GM12878 (cell line): ENCODE data around the gene ZNF83. TPM values are rescaled to one million over a fixed set of nuclear protein-coding genes. Genes with fewer than 3 reads are reported as not detected.

ENCODE experiments used
- ATAC-seq: fragments of 200-7000 bp; cut with Tn5 transposase; 3 replicates; pipeline ENCODE4 v1.9.1; 2020; ENCODE audit warnings: mild to moderate bottlenecking, moderate library complexity
- BruUV-seq: library from RNA; stranded (reverse); fragments of 400-500 nt; replicated peaks from 2 replicates; lab custom pipeline; 2021; lab: Mats Ljungman, UMichigan
- CTCF ChIA-PET: fragments of 300-600 bp; sonication (Branson Sonifier 250); formaldehyde crosslinking; extraction: SDS; loops from one replicate; lab custom pipeline; 2021; ENCODE audit warnings: inconsistent platforms; lab: Yijun Ruan, JAX
- POLR2A ChIA-PET: fragments of 350-600 bp; formaldehyde crosslinking; extraction: SDS; loops from one replicate; lab custom pipeline; 2021; ENCODE audit warnings: inconsistent platforms; lab: Charles Lee
- RAD21 ChIA-PET: fragments of 300-600 bp; sonication (Branson Sonifier 250); formaldehyde crosslinking; loops from one replicate; lab custom pipeline; 2023; ENCODE audit warnings: antibody characterized with exemption; ENCODE audit not compliant: unreplicated experiment; lab: Charles Lee
- SMC1A ChIA-PET: fragments of 300-600 bp; sonication (Branson Sonifier 250); formaldehyde crosslinking; loops from one replicate; lab custom pipeline; 2023; ENCODE audit not compliant: unreplicated experiment, uncharacterized antibody; lab: Charles Lee
- DNase-seq: peaks from one replicate; pipeline ENCODE4 v3.0.0-alpha.2; 2011; ENCODE audit warnings: low read depth, low spot score
- FAIRE-seq: peaks from 3 replicates; lab custom pipeline; 2011; peaks lifted over from hg19 to GRCh38; lab: Jason Lieb, UNC
- H2AFZ ChIP-seq: 2 replicates; pipeline ENCODE4 v1.6.0; 2011; ENCODE audit warnings: low read depth, low read length, control low read depth; ENCODE audit not compliant: control insufficient read depth
- H3K27ac ChIP-seq: 2 replicates; pipeline ENCODE4 v1.5.1; 2011; ENCODE audit warnings: control low read depth; ENCODE audit not compliant: control insufficient read depth, insufficient read depth
- H3K27me3 ChIP-seq, 2 experiments: replicated peaks in 1 of 2; 2 replicates each; pipeline versions ENCODE4 v1.6.0 to v1.6.1; 2011; ENCODE audit warnings: low read length in 1 of 2; ENCODE audit not compliant: control insufficient read depth in 2 of 2, insufficient read depth in 2 of 2
- H3K36me3 ChIP-seq, 2 experiments: 2 replicates each; pipeline ENCODE4 v1.5.1; 2011; ENCODE audit warnings: low read length in 1 of 2; ENCODE audit not compliant: control insufficient read depth in 2 of 2, insufficient read depth in 2 of 2
- H3K4me1 ChIP-seq: 2 replicates; pipeline ENCODE4 v1.6.1; 2011; ENCODE audit warnings: mild to moderate bottlenecking, low read length, moderate library complexity, mixed read lengths; ENCODE audit not compliant: control insufficient read depth, insufficient read depth
- H3K4me2 ChIP-seq: 2 replicates; pipeline ENCODE4 v1.6.0; 2011; ENCODE audit warnings: control low read depth; ENCODE audit not compliant: control insufficient read depth, insufficient read depth
- H3K4me3 ChIP-seq: fragments of 200-600 bp; sonication (generic); 2 replicates; pipeline ENCODE4 v1.5.1; 2016
- H3K79me2 ChIP-seq: 2 replicates; pipeline ENCODE4 v1.6.0; 2011; ENCODE audit warnings: low read length; ENCODE audit not compliant: control insufficient read depth, insufficient read depth
- H3K9ac ChIP-seq: 2 replicates; pipeline ENCODE4 v1.8.0; 2011; ENCODE audit warnings: low read length, control low read depth, mixed read lengths; ENCODE audit not compliant: control insufficient read depth, insufficient read depth
- H3K9me3 ChIP-seq: replicated peaks from 3 replicates; pipeline ENCODE4 v1.5.1; 2011; ENCODE audit warnings: mild to moderate bottlenecking, low read length; ENCODE audit not compliant: control insufficient read depth, insufficient read depth
- H4K20me1 ChIP-seq: 2 replicates; pipeline ENCODE4 v1.6.0; 2011; ENCODE audit not compliant: control insufficient read depth, insufficient read depth
- CBX3 ChIP-seq: fragments of 200-600 bp; sonication (generic); IDR thresholded peaks from 2 replicates; pipeline ENCODE4 v1.6.1; 2016; ENCODE audit warnings: low read depth, borderline replicate concordance
- HDAC6 ChIP-seq: fragments of 200-600 bp; sonication (generic); IDR thresholded peaks from one replicate; pipeline ENCODE4 v1.8.0; 2017; ENCODE audit warnings: antibody characterized with exemption; ENCODE audit not compliant: unreplicated experiment
- MXI1 ChIP-seq: fragments of 150-350 bp; IDR thresholded peaks from 2 replicates; pipeline ENCODE4 v1.6.1; 2011; ENCODE audit warnings: low read depth, mild to moderate bottlenecking, inconsistent platforms, low read length, improper control_type of control experiment
- SIN3A ChIP-seq: IDR thresholded peaks from 2 replicates; pipeline ENCODE4 v1.6.1; 2012; ENCODE audit warnings: low read depth, low read length, improper control_type of control experiment
- TARDBP ChIP-seq: IDR thresholded peaks from 2 replicates; pipeline ENCODE4 v1.6.1; 2016; ENCODE audit warnings: borderline replicate concordance
- ZBTB11 ChIP-seq: fragments of 450-650 bp; formaldehyde crosslinking; IDR thresholded peaks from 2 replicates; pipeline ENCODE4 v1.5.0; 2022; ENCODE audit warnings: mild to moderate bottlenecking, missing genetic modification characterization
- WGBS: methylation state at CpG from one replicate; pipeline ENCODE4 v1.1.6; 2016; ENCODE audit warnings: low lambda C conversion rate; ENCODE audit not compliant: insufficient replicate concordance, insufficient coverage; ENCODE audit errors: missing lambda C conversion rate; 5-methylcytosine and 5-hydroxymethylcytosine counted together
- in situ Hi-C: fragments of 300-500 bp; cut with MboI; formaldehyde crosslinking; loops from 9 replicates; pipeline ENCODE4 v1.14.3; 2018; ENCODE audit warnings: mixed read lengths
- intact Hi-C: fragments of 100-400 bp; cut with micrococcal nuclease; formaldehyde crosslinking; loops from one replicate; pipeline ENCODE4 v1.14.2; 2022; ENCODE audit not compliant: unreplicated experiment
- polyA plus RNA-seq, 11 experiments: library from polyadenylated mRNA; depleted of rRNA in 4 of 11; unstranded in 6 of 11; stranded (reverse) in 5 of 11; fragments of >200 nt; fragmentation: Nextera tagmentation in 4 of 11; fragmentation: Illumina TruSeq in 1 of 11; extraction: Ambion mirVana in 4 of 11; extraction: Trizol in 1 of 11; gene quantifications; 1 replicate in 1 of 11; 2 replicates in 10 of 11; pipeline versions ENCODE4 v1.2.1 to v1.2.3, GENCODE V29; 2011 to 2016; ENCODE audit warnings: inconsistent platforms in 2 of 11, missing spikeins in 2 of 11, low read depth in 1 of 11
- total RNA-seq, 4 experiments: library from RNA; depleted of rRNA in 3 of 4; stranded (reverse); fragments of >200 nt in 3 of 4; fragmentation: Illumina TruSeq in 1 of 4; extraction: Trizol in 1 of 4; gene quantifications; 2 replicates each; pipeline versions ENCODE4 v1.2.1 to v1.2.3, GENCODE V29; 2013 to 2021
- TF ChIP-seq, protein P1 (sequence below): fragments of 450-650 bp; formaldehyde crosslinking; IDR thresholded peaks from 2 replicates; pipeline ENCODE4 v1.4.0; 2022; ENCODE audit warnings: mild to moderate bottlenecking, moderate library complexity
- TF ChIP-seq, protein P2 (sequence below): fragments of 150-350 bp; IDR thresholded peaks from 2 replicates; pipeline ENCODE4 v1.6.1; 2016; ENCODE audit warnings: low read depth, low read length

The ZNF83 gene
- total and polyA plus RNA-seq, 10 of the 15 experiments (the other 5 are each of a cell fraction or from before 2014, with no cell fraction given): 9.9 to 90.1 (median 18.7) TPM

GRCh38 chr19:52603558-52604207 lies 34.5 kb downstream of the ZNF83 start (continued):
- TF ChIP-seq CBX3 (no peak), TARDBP (no peak), SIN3A (no peak), HDAC6 (no peak), MXI1 (no peak)
- TF ChIP-seq, all 136 proteins: peak for 0

GRCh38 chr19:52602941-52603340 lies 35.2 kb downstream of the ZNF83 start:
- H4K20me1 ChIP-seq: no peaks in the 10 kb centered on the region
- H3K4me2 ChIP-seq: no peak overlapping the region
- ChIA-PET RAD21 (no interaction called here), CTCF (interaction anchor here (1.4 to 1.6 kb wide), 3 partner anchors 31 to 463 kb away, joined by 3 to 4 read pairs (median 3); partner anchors contain the start of genes ZNF616 and ZNF83), SMC1A (interaction anchor here (0.6 to 1.2 kb wide), 3 partner anchors 34 to 89 kb away, joined by 3 to 4 read pairs (median 4); no protein-coding TSS in a partner anchor), POLR2A (interaction anchor here (0.6 to 1.2 kb wide), 2 partner anchors 89 to 333 kb away, joined by 3 to 4 read pairs; no protein-coding TSS in a partner anchor)
- in situ Hi-C loops (no loop called here), intact Hi-C loops (loop anchor here (5.0 kb wide), 1 partner anchor 89 kb away; no protein-coding TSS in a partner anchor)
- DNase-seq (no peak), ATAC-seq (no peak), FAIRE-seq (no peak)
- H3K27me3 ChIP-seq: no peaks in the 10 kb centered on the region
- no peak overlapping the region for H3K9ac ChIP-seq
- H3K9me3 ChIP-seq: peaks cover 13% of the 10 kb centered on the region
- no TSS peak for BruUV-seq
- no peaks in the 10 kb centered on the region for H3K4me1 ChIP-seq
- H3K36me3 ChIP-seq: no peaks in the 10 kb centered on the region
- H2AFZ ChIP-seq: no peak overlapping the region
- 95% methylated on average over 2 of the region's 2 CpGs for WGBS
- H3K4me3 ChIP-seq: no peak overlapping the region
- no peaks in the 10 kb centered on the region for H3K79me2 ChIP-seq
- H3K27ac ChIP-seq: no peak overlapping the region
- TF ChIP-seq, protein P1, sequence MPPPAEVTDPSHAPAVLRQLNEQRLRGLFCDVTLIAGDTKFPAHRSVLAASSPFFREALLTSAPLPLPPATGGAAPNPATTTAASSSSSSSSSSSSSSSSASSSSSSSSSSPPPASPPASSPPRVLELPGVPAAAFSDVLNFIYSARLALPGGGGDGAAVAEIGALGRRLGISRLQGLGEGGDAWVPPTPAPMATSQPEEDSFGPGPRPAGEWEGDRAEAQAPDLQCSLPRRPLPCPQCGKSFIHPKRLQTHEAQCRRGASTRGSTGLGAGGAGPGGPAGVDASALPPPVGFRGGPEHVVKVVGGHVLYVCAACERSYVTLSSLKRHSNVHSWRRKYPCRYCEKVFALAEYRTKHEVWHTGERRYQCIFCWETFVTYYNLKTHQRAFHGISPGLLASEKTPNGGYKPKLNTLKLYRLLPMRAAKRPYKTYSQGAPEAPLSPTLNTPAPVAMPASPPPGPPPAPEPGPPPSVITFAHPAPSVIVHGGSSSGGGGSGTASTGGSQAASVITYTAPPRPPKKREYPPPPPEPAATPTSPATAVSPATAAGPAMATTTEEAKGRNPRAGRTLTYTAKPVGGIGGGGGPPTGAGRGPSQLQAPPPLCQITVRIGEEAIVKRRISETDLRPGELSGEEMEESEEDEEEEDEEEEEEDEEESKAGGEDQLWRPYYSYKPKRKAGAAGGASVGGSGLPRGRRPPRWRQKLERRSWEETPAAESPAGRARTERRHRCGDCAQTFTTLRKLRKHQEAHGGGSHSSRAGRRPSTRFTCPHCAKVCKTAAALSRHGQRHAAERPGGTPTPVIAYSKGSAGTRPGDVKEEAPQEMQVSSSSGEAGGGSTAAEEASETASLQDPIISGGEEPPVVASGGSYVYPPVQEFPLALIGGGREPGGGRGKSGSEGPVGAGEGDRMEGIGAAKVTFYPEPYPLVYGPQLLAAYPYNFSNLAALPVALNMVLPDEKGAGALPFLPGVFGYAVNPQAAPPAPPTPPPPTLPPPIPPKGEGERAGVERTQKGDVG (CRISPR knock-in tag): no peak
- TF ChIP-seq ZBTB11 (CRISPR knock-in tag): no peak
- TF ChIP-seq, protein P2, sequence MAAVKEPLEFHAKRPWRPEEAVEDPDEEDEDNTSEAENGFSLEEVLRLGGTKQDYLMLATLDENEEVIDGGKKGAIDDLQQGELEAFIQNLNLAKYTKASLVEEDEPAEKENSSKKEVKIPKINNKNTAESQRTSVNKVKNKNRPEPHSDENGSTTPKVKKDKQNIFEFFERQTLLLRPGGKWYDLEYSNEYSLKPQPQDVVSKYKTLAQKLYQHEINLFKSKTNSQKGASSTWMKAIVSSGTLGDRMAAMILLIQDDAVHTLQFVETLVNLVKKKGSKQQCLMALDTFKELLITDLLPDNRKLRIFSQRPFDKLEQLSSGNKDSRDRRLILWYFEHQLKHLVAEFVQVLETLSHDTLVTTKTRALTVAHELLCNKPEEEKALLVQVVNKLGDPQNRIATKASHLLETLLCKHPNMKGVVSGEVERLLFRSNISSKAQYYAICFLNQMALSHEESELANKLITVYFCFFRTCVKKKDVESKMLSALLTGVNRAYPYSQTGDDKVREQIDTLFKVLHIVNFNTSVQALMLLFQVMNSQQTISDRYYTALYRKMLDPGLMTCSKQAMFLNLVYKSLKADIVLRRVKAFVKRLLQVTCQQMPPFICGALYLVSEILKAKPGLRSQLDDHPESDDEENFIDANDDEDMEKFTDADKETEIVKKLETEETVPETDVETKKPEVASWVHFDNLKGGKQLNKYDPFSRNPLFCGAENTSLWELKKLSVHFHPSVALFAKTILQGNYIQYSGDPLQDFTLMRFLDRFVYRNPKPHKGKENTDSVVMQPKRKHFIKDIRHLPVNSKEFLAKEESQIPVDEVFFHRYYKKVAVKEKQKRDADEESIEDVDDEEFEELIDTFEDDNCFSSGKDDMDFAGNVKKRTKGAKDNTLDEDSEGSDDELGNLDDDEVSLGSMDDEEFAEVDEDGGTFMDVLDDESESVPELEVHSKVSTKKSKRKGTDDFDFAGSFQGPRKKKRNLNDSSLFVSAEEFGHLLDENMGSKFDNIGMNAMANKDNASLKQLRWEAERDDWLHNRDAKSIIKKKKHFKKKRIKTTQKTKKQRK: no peak
